HFF-Myc (cell line): ENCODE data around the gene ADAMTSL1.

Source experiments
- DNase-seq: peaks from one replicate; pipeline ENCODE4 v3.0.0-alpha.2; 2011; ENCODE audit warnings: low read depth; ENCODE audit errors: extremely low read depth
- H3K4me3 ChIP-seq: replicated peaks from 2 replicates; pipeline ENCODE4 v1.5.1; 2011; ENCODE audit warnings: low read depth, mild to moderate bottlenecking, control low read depth, low read length
- CTCF ChIP-seq: IDR thresholded peaks from 2 replicates; pipeline ENCODE4 v1.5.1; 2012; ENCODE audit warnings: mild to moderate bottlenecking, low read depth, low read length, control low read depth; ENCODE audit errors: missing control alignments

Gene ADAMTSL1

GRCh38 chr9:18759827-18760226, 285.9 kb downstream of the ADAMTSL1 start:
- DNase-seq: no peak
- H3K4me3 ChIP-seq: no peak overlapping the region
- no peak for TF ChIP-seq CTCF

GRCh38 chr9:18761742-18762300, 287.9 kb downstream of the ADAMTSL1 start:
- no peak for TF ChIP-seq CTCF
- DNase-seq: no peak
- H3K4me3 ChIP-seq: no peak overlapping the region

DNA sequence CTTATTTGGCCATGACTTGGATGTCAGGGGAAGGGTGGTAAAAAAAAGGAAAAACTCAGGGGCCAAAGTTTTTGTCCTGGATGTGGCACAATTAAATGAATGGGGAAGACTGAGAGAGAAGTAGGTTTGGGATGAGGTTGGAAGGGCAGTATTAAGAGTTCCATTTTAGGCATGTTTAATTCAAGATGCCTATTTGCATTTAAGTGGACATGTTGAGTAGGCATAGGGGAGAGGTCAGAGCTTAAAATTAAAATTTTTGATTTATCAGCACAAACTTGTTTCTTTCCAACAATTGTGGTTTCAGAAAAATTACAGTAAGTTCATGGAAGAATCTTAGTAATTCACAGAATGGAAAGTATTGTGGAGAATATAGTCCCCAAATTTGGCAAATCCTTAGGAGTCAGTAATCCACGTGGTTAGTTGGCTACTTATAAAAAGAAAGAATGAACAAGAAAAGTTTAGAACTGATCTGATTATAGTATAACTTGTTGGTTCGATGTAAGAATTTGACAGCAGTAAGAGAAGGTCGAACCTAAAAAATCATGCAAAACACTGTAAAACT, 293.1 kb downstream of the ADAMTSL1 start:
- H3K4me3 ChIP-seq: no peak overlapping the region
- DNase-seq: no peak
- TF ChIP-seq CTCF: no peak

- no peak for DNase-seq
- no peak for TF ChIP-seq CTCF
- H3K4me3 ChIP-seq: no peak overlapping the region
These were observed 295.1 kb downstream of the ADAMTSL1 start for GRCh38 chr9:18768951-18769622.

DNA sequence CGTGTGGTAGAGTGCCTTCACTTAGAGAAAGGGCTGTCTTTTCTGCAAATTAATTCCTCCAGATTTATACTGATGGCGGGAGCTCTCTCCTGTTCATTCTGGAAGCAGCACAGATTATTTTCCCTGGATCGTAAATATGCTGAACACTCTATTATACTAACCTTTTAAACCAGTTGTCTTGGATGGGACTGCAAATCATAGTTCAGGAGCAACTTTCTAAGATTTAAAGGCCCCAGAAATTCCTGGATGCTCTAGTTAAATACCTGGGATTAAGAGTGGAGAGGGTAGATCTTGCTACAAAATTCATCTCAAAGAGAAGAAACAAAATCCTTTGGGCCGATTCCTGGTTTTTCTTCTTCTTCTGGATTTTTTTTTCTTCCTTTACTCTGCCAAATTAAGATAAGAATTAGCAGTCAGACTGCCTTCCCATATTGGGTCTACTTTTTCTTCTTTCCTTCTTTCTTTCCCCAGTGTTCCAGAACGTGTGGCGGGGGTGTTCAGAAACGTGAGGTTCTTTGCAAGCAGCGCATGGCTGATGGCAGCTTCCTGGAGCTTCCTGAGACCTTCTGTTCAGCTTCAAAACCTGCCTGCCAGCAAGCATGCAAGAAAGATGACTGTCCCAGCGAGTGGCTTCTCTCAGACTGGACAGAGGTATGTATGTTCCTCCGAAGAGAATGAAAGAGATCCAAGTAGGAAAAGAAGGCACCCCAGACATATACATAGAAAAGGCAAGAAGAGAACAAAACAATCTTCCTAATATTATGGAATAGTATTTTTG, 296.4 kb downstream of the ADAMTSL1 start:
- DNase-seq: no peak
- no peak for TF ChIP-seq CTCF
- no peak overlapping the region for H3K4me3 ChIP-seq

DNA sequence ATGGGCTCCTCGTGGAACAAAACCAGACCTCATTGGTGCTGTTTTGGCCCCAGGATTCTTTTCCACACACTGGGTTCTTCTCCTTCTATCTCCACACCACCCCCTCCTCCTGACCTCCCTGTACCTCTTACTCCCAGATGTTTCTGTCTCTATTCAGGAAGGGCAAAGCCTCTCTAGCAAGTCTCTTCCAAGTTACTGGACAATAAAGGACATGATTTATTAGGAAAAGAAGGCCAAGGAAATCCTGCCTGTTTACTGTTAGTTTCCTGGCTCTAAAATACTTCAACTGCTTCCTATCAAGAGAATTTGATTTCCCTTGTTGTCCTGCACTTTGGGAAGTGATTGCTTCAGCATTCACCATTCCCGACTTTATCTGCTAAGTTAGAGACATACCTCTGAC, 297.1 kb downstream of the ADAMTSL1 start:
- no peak for DNase-seq
- no peak for TF ChIP-seq CTCF
- H3K4me3 ChIP-seq: no peak overlapping the region
